OCI-LY3 (cell line): ENCODE data around the gene PDE4D.

Experiments
- H2AFZ ChIP-seq: fragments of 200-600, 300-600 bp; shearing (Covaris generic); 2 replicates; pipeline ENCODE4 v1.6.0; 2014; ENCODE audit warnings: antibody characterized with exemption, low read depth, low read length
- H3K27ac ChIP-seq: fragments of 200-600, 300-600 bp; sonication (generic); 2 replicates; pipeline ENCODE4 v1.5.1; 2014; ENCODE audit warnings: mild to moderate bottlenecking, low read length, moderate library complexity, mixed read lengths
- H3K27me3 ChIP-seq: fragments of 200-600, 300-600 bp; sonication (generic); 2 replicates; pipeline ENCODE4 v1.6.1; 2014; ENCODE audit warnings: low read depth, low read length, mixed read lengths
- H3K36me3 ChIP-seq: fragments of 200-600, 300-600 bp; sonication (generic); replicated peaks from 2 replicates; pipeline ENCODE3; 2014; ENCODE audit warnings: low read depth, low read length, mixed read lengths
- H3K4me1 ChIP-seq: fragments of 300-600, 200-600 bp; sonication (generic); 2 replicates; pipeline ENCODE4 v1.6.1; 2014; ENCODE audit warnings: low read length, mixed read lengths
- H3K4me2 ChIP-seq: fragments of 200-600, 300-600 bp; sonication (generic); 2 replicates; pipeline ENCODE4 v1.6.1; 2014; ENCODE audit warnings: low read length, mixed read lengths
- H3K4me3 ChIP-seq: fragments of 300-600, 200-600 bp; sonication (generic); 2 replicates; pipeline ENCODE4 v1.5.1; 2014; ENCODE audit warnings: antibody characterized with exemption, mild to moderate bottlenecking, low read length, moderate library complexity
- H3K79me2 ChIP-seq: fragments of 300-600, 200-600 bp; shearing (Covaris generic); 2 replicates; pipeline ENCODE4 v1.6.1; 2014; ENCODE audit warnings: mild to moderate bottlenecking, low read length, mixed read lengths
- H3K9ac ChIP-seq: fragments of 300-600, 200-600 bp; shearing (Covaris generic); 2 replicates; pipeline ENCODE4 v1.6.0; 2014; ENCODE audit warnings: mild to moderate bottlenecking, low read length, moderate library complexity
- H3K9me3 ChIP-seq: fragments of 200-600, 300-600 bp; shearing (Covaris generic); 2 replicates; pipeline ENCODE4 v1.6.1; 2014; ENCODE audit warnings: low read length, mixed read lengths; ENCODE audit not compliant: insufficient read depth
- H4K20me1 ChIP-seq: fragments of 200-600, 300-600 bp; sonication (generic); 2 replicates; pipeline ENCODE4 v1.6.1; 2016; ENCODE audit warnings: low read length, mixed read lengths; ENCODE audit not compliant: insufficient read depth
- CTCF ChIP-seq: fragments of 200-600, 300-600 bp; sonication (generic); IDR thresholded peaks from 2 replicates; pipeline ENCODE4 v1.5.1; 2014; ENCODE audit warnings: antibody characterized with exemption, low read length, low read depth
- EZH2phosphoT487 ChIP-seq: fragments of 200-600 bp; shearing (Covaris generic); IDR thresholded peaks from 2 replicates; pipeline ENCODE4 v1.6.1; 2018; ENCODE audit warnings: antibody characterized with exemption, mixed run types, low read depth

Gene PDE4D

GRCh38 chr5:59088546-59088945 lies 805.0 kb downstream of the PDE4D start:
- H3K27me3 ChIP-seq, result no peaks in the 10 kb centered on the region
- no peak overlapping the region for H3K4me3 ChIP-seq
- H4K20me1 ChIP-seq, result no peaks in the 10 kb centered on the region
- no peaks in the 10 kb centered on the region for H3K4me1 ChIP-seq
- no peaks in the 10 kb centered on the region for H3K79me2 ChIP-seq
- no peak for TF ChIP-seq EZH2phosphoT487
- no peak for TF ChIP-seq CTCF
- H3K36me3 ChIP-seq, result no peaks in the 10 kb centered on the region
- no peak overlapping the region for H2AFZ ChIP-seq
- H3K27ac ChIP-seq, result no peak overlapping the region
- no peak overlapping the region for H3K9ac ChIP-seq
- no peak overlapping the region for H3K4me2 ChIP-seq
- H3K9me3 ChIP-seq, result no peaks in the 10 kb centered on the region

GRCh38 chr5:59086024-59086423 lies 807.5 kb downstream of the PDE4D start:
- Histone ChIP-seq H3K4me1 (no peaks in the 10 kb centered on the region), H3K4me2 (no peak overlapping the region), H3K27ac (no peak overlapping the region), H4K20me1 (no peaks in the 10 kb centered on the region), H2AFZ (no peak overlapping the region), H3K9me3 (no peaks in the 10 kb centered on the region), H3K27me3 (no peaks in the 10 kb centered on the region), H3K36me3 (no peaks in the 10 kb centered on the region), H3K4me3 (no peak overlapping the region), H3K79me2 (no peaks in the 10 kb centered on the region), H3K9ac (no peak overlapping the region)
- TF ChIP-seq CTCF, result no peak
- TF ChIP-seq EZH2phosphoT487, result no peak

GRCh38 chr5:59081693-59082092 lies 811.8 kb downstream of the PDE4D start:
- no peak overlapping the region for H3K9ac ChIP-seq

More at GRCh38 chr5:59081693-59082092, 811.8 kb downstream of the PDE4D start:
- H3K36me3 ChIP-seq, result no peaks in the 10 kb centered on the region
- no peak overlapping the region for H3K4me2 ChIP-seq
- no peak for TF ChIP-seq EZH2phosphoT487
- no peak for TF ChIP-seq CTCF
- H3K4me1 ChIP-seq, result no peaks in the 10 kb centered on the region
- no peaks in the 10 kb centered on the region for H3K9me3 ChIP-seq
- H3K4me3 ChIP-seq, result no peak overlapping the region
- no peak overlapping the region for H3K27ac ChIP-seq
- H3K79me2 ChIP-seq, result no peaks in the 10 kb centered on the region
- no peaks in the 10 kb centered on the region for H3K27me3 ChIP-seq
- no peak overlapping the region for H2AFZ ChIP-seq
- H4K20me1 ChIP-seq, result no peaks in the 10 kb centered on the region
